Activated T-helper 2 cell treated with anti-CD3 and anti-CD28 coated beads, Interferon-gamma antibody, Interleukin-2, Interleukin-4, amounts not matched to agents 10 μg/mL and 5 μg/mL and 100 μg/mL, durations not matched to agents 14 hours and 24 hours and 36 hours (primary cell): ENCODE results near the gene PRKAG2. TPM values are rescaled to one million over a fixed set of nuclear protein-coding genes. Genes with fewer than 3 reads are reported as not detected.

Experiments used
- DNase-seq: peaks from one replicate; pipeline ENCODE4 v3.0.0; 2021; ENCODE audit warnings: low spot score
- H3K27ac Mint-ChIP-seq: one replicate; pipeline ENCODE4 v1.8.0; 2021; ENCODE audit warnings: mixed read lengths
- H3K27me3 Mint-ChIP-seq: one replicate; pipeline ENCODE4 v1.8.0; 2021; ENCODE audit warnings: low read depth, mixed read lengths
- H3K36me3 Mint-ChIP-seq: one replicate; pipeline ENCODE4 v1.8.0; 2021; ENCODE audit warnings: low read depth, mixed read lengths
- H3K4me1 Mint-ChIP-seq: one replicate; pipeline ENCODE4 v1.8.0; 2021; ENCODE audit warnings: low read depth, mixed read lengths
- H3K4me3 Mint-ChIP-seq: one replicate; pipeline ENCODE4 v1.8.0; 2021; ENCODE audit warnings: low read depth, mild to moderate bottlenecking, moderate library complexity, mixed read lengths
- H3K9me3 Mint-ChIP-seq: one replicate; pipeline ENCODE4 v1.8.0; 2021; ENCODE audit warnings: mixed read lengths
- intact Hi-C: fragments of 100-400 bp; cut with micrococcal nuclease; formaldehyde crosslinking; loops from one replicate; pipeline ENCODE4 v1.15.1; 2023
- total RNA-seq: library from RNA; stranded (reverse); gene quantifications from 2 replicates; pipeline ENCODE4 v1.2.3, GENCODE V29; 2022

PRKAG2 gene
- total RNA-seq, 1 donor from 2014 or later = 14.9 TPM

- H3K4me3 Mint-ChIP-seq = no peak overlapping the region
Observed at GRCh38 chr7:151684408-151685175, 192.3 kb downstream of the PRKAG2 start.

GRCh38 chr7:151683615-151684407 is 193.1 kb downstream of the PRKAG2 start:
- H3K4me1 Mint-ChIP-seq = peaks cover 2% of the 10 kb centered on the region
- DNase-seq = no peak
- intact Hi-C loops = no loop called here
- no peaks in the 10 kb centered on the region for H3K27me3 Mint-ChIP-seq
- H3K27ac Mint-ChIP-seq = no peak overlapping the region
- H3K4me3 Mint-ChIP-seq = no peak overlapping the region
- no peaks in the 10 kb centered on the region for H3K36me3 Mint-ChIP-seq
- no peaks in the 10 kb centered on the region for H3K9me3 Mint-ChIP-seq

More at GRCh38 chr7:151684408-151685175, 192.3 kb downstream of the PRKAG2 start:
- Mint-ChIP-seq H3K27me3 (no peaks in the 10 kb centered on the region), H3K27ac (no peak overlapping the region), H3K9me3 (no peaks in the 10 kb centered on the region), H3K4me1 (peaks cover 2% of the 10 kb centered on the region), H3K36me3 (no peaks in the 10 kb centered on the region)
- DNase-seq = no peak
- intact Hi-C loops = no loop called here

GRCh38 chr7:151682831-151683614 is 193.9 kb downstream of the PRKAG2 start:
- intact Hi-C loops = no loop called here
- no peak for DNase-seq
- Mint-ChIP-seq H3K27ac (no peak overlapping the region), H3K9me3 (no peaks in the 10 kb centered on the region), H3K27me3 (no peaks in the 10 kb centered on the region), H3K36me3 (no peaks in the 10 kb centered on the region), H3K4me1 (peaks cover 2% of the 10 kb centered on the region), H3K4me3 (no peak overlapping the region)

- intact Hi-C loops = no loop called here
- Mint-ChIP-seq H3K27ac (no peak overlapping the region), H3K4me1 (peaks cover 2% of the 10 kb centered on the region)
Observed at GRCh38 chr7:151681726-151682125, 195.2 kb downstream of the PRKAG2 start.

GRCh38 chr7:151680810-151681209 is 196.1 kb downstream of the PRKAG2 start:
- H3K4me1 Mint-ChIP-seq = peaks cover 2% of the 10 kb centered on the region
- intact Hi-C loops = no loop called here
- H3K36me3 Mint-ChIP-seq = no peaks in the 10 kb centered on the region
- H3K27me3 Mint-ChIP-seq = no peaks in the 10 kb centered on the region
- H3K27ac Mint-ChIP-seq = no peak overlapping the region
- H3K4me3 Mint-ChIP-seq = no peak overlapping the region
- no peaks in the 10 kb centered on the region for H3K9me3 Mint-ChIP-seq
- DNase-seq = no peak

More at GRCh38 chr7:151681726-151682125, 195.2 kb downstream of the PRKAG2 start:
- H3K27me3 Mint-ChIP-seq = no peaks in the 10 kb centered on the region
- H3K9me3 Mint-ChIP-seq = no peaks in the 10 kb centered on the region
- no peak for DNase-seq
- H3K36me3 Mint-ChIP-seq = no peaks in the 10 kb centered on the region
- H3K4me3 Mint-ChIP-seq = no peak overlapping the region

- Mint-ChIP-seq H3K27ac (no peak overlapping the region), H3K4me1 (peaks cover 2% of the 10 kb centered on the region), H3K27me3 (no peaks in the 10 kb centered on the region), H3K9me3 (no peaks in the 10 kb centered on the region), H3K36me3 (no peaks in the 10 kb centered on the region), H3K4me3 (no peak overlapping the region)
- intact Hi-C loops = no loop called here
- DNase-seq = no peak
Observed at GRCh38 chr7:151679881-151680612, 196.9 kb downstream of the PRKAG2 start.

GRCh38 chr7:151679071-151679708 is 197.7 kb downstream of the PRKAG2 start:
- intact Hi-C loops = no loop called here
- no peaks in the 10 kb centered on the region for H3K9me3 Mint-ChIP-seq
- no peaks in the 10 kb centered on the region for H3K36me3 Mint-ChIP-seq
- no peak overlapping the region for H3K4me3 Mint-ChIP-seq
- H3K4me1 Mint-ChIP-seq = peaks cover 2% of the 10 kb centered on the region
- no peaks in the 10 kb centered on the region for H3K27me3 Mint-ChIP-seq
- DNase-seq = no peak
- no peak overlapping the region for H3K27ac Mint-ChIP-seq

- H3K27me3 Mint-ChIP-seq = no peaks in the 10 kb centered on the region
- peaks cover 2% of the 10 kb centered on the region for H3K4me1 Mint-ChIP-seq
- H3K9me3 Mint-ChIP-seq = no peaks in the 10 kb centered on the region
- no peak for DNase-seq
- H3K4me3 Mint-ChIP-seq = no peak overlapping the region
- H3K36me3 Mint-ChIP-seq = no peaks in the 10 kb centered on the region
- intact Hi-C loops = no loop called here
- no peak overlapping the region for H3K27ac Mint-ChIP-seq
Observed at GRCh38 chr7:151678227-151678604, 198.7 kb downstream of the PRKAG2 start.

- H3K4me3 Mint-ChIP-seq = no peak overlapping the region
- intact Hi-C loops = no loop called here
- no peaks in the 10 kb centered on the region for H3K9me3 Mint-ChIP-seq
- no peaks in the 10 kb centered on the region for H3K36me3 Mint-ChIP-seq
- H3K27ac Mint-ChIP-seq = no peak overlapping the region
- no peak for DNase-seq
- no peaks in the 10 kb centered on the region for H3K27me3 Mint-ChIP-seq
- peaks cover 2% of the 10 kb centered on the region for H3K4me1 Mint-ChIP-seq
Observed at GRCh38 chr7:151677581-151678226, 199.2 kb downstream of the PRKAG2 start.

GRCh38 chr7:151676759-151677158 is 200.2 kb downstream of the PRKAG2 start:
- intact Hi-C loops = no loop called here
- peaks cover 2% of the 10 kb centered on the region for H3K4me1 Mint-ChIP-seq

GRCh38 chr7:151675196-151675920 is 201.6 kb downstream of the PRKAG2 start:
- DNase-seq = no peak
- no peaks in the 10 kb centered on the region for H3K36me3 Mint-ChIP-seq
- H3K27ac Mint-ChIP-seq = no peak overlapping the region
- no peaks in the 10 kb centered on the region for H3K27me3 Mint-ChIP-seq
- intact Hi-C loops = no loop called here
- H3K9me3 Mint-ChIP-seq = no peaks in the 10 kb centered on the region
- no peak overlapping the region for H3K4me3 Mint-ChIP-seq
- peaks cover 2% of the 10 kb centered on the region for H3K4me1 Mint-ChIP-seq

More at GRCh38 chr7:151676759-151677158, 200.2 kb downstream of the PRKAG2 start:
- Mint-ChIP-seq H3K27me3 (no peaks in the 10 kb centered on the region), H3K36me3 (no peaks in the 10 kb centered on the region), H3K27ac (no peak overlapping the region), H3K9me3 (no peaks in the 10 kb centered on the region), H3K4me3 (no peak overlapping the region)
- DNase-seq = no peak
